ENCODE data around the gene HRH2. TPM values are rescaled to one million over a fixed set of nuclear protein-coding genes. Genes with fewer than 3 reads are reported as not detected.
"Not testable (repeated sequence)": the region's sequence is repeated elsewhere in the genome, so short reads cannot be mapped to it uniquely, and the experiment has no call there.

Gene HRH2
- total RNA-seq, 6 experiments from 2014 or later, result not detected

DNA sequence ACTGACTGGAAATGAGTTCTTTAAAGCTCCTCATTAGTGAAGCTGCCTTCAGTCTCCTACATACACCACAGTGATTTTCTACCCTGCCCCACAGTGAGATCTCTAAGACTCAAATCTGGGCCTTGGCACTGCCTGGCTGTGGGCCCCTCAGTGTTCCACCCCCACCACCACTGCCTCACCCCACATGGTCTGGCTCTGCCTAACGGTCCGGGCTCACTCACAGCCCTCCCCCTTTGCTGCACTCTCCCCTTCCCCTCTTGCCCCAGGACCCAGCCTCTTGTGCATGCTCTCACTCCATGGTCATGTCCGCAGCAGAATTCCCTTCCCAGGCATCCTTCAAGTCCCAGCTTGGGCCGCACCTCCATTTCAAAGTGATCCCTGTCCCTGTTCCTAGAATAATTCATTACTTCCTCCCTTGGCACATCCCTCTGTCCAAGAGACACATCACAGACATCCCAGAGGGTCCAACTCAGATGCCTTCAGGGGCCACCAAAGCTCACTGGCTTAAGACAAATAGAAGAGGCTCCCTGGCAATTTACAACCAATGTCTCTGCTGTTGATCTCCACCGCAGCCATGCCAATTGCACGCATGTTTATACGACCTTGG, 56.7 kb downstream of the HRH2 start:
- no peak overlapping the region for H3K27ac Mint-ChIP-seq
- H3K9me3 Mint-ChIP-seq, result peaks cover 41% of the 10 kb centered on the region
- no peaks in the 10 kb centered on the region for H3K4me1 Mint-ChIP-seq (ENCODE audit: low read depth)
- TF ChIP-seq, protein P1, sequence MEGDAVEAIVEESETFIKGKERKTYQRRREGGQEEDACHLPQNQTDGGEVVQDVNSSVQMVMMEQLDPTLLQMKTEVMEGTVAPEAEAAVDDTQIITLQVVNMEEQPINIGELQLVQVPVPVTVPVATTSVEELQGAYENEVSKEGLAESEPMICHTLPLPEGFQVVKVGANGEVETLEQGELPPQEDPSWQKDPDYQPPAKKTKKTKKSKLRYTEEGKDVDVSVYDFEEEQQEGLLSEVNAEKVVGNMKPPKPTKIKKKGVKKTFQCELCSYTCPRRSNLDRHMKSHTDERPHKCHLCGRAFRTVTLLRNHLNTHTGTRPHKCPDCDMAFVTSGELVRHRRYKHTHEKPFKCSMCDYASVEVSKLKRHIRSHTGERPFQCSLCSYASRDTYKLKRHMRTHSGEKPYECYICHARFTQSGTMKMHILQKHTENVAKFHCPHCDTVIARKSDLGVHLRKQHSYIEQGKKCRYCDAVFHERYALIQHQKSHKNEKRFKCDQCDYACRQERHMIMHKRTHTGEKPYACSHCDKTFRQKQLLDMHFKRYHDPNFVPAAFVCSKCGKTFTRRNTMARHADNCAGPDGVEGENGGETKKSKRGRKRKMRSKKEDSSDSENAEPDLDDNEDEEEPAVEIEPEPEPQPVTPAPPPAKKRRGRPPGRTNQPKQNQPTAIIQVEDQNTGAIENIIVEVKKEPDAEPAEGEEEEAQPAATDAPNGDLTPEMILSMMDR (IDR thresholded peaks at IDR 0.05), result no peak
- H3K27me3 Mint-ChIP-seq (ENCODE audit: insufficient read depth), result no peaks in the 10 kb centered on the region
- no peaks in the 10 kb centered on the region for H3K36me3 Mint-ChIP-seq (ENCODE audit: low read depth)
- no peak for DNase-seq
- no peak overlapping the region for H3K4me3 Mint-ChIP-seq

DNA sequence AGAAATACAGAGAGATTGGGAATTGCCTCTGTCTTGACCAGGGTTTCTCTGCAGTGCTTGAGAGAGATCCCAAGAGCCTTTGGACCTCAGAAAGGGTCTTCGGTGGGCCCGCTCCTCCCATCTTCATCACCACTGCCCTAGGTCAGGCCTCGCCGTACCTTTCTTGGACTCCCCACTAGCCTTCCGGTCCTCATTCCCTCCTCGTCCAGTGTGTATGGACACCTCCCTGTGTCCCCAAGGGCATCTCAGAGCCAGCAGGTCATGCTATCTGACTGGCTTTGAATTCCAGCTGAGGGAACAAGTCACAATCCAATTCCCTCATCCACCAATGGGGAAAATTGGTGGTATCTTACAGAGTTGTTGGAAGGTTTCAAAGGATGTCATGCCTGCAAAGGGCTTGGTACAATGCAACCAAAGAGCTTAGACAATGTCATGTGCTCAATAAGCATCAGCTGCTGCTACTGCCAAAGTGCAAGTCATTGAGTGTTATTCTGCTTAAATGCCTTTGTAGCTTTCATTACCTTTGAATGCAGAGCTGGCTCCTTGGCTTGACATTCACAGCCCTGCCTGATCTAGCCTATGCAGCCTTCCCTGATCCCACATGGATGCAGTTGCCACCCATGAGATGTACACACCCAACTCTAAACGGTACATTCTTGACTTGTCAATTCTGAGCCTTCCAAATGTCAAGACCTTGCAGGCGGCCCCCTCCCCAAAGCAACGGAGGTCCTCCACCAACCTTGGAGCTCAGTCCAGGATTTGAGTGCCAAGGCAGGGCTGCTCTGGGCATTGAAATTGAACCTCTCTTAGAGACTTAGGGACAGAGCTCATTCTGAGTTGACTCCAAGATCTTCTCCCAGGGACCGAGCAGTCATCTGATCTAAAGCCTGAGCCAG, 58.0 kb downstream of the HRH2 start:
- Mint-ChIP-seq H3K27ac (no peak overlapping the region), H3K27me3 (ENCODE audit: insufficient read depth) (no peaks in the 10 kb centered on the region), H3K4me3 (no peak overlapping the region), H3K4me1 (ENCODE audit: low read depth) (no peaks in the 10 kb centered on the region), H3K9me3 (peaks cover 36% of the 10 kb centered on the region), H3K36me3 (ENCODE audit: low read depth) (no peaks in the 10 kb centered on the region)
- TF ChIP-seq, protein P1 (IDR thresholded peaks at IDR 0.05), result no peak
- no peak for DNase-seq

DNA sequence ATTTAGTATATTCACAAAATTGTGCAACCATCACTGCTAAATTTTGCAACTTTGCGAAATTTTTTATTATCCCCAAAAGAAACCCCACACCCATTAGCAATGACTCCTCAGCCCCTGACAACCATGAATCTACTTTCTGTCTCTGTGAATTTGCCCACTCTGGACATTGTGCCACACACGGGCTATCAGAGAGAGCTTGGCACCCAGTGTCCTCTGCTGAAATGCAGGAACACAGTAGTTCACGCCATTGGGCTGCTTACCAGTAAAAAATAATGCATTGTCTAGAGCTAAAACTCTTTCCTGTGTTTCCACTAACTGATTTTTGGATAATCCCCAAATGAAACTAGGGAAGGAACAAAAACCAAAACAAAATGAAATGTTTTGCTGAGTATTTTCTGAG, 60.0 kb downstream of the HRH2 start:
- DNase-seq, result no peak
- Mint-ChIP-seq H3K27me3 (ENCODE audit: insufficient read depth) (no peaks in the 10 kb centered on the region), H3K27ac (no peak overlapping the region), H3K4me1 (ENCODE audit: low read depth) (no peaks in the 10 kb centered on the region), H3K9me3 (peaks cover 24% of the 10 kb centered on the region), H3K4me3 (no peak overlapping the region), H3K36me3 (ENCODE audit: low read depth) (no peaks in the 10 kb centered on the region)
- TF ChIP-seq, protein P1 (IDR thresholded peaks at IDR 0.05), result no peak

DNA sequence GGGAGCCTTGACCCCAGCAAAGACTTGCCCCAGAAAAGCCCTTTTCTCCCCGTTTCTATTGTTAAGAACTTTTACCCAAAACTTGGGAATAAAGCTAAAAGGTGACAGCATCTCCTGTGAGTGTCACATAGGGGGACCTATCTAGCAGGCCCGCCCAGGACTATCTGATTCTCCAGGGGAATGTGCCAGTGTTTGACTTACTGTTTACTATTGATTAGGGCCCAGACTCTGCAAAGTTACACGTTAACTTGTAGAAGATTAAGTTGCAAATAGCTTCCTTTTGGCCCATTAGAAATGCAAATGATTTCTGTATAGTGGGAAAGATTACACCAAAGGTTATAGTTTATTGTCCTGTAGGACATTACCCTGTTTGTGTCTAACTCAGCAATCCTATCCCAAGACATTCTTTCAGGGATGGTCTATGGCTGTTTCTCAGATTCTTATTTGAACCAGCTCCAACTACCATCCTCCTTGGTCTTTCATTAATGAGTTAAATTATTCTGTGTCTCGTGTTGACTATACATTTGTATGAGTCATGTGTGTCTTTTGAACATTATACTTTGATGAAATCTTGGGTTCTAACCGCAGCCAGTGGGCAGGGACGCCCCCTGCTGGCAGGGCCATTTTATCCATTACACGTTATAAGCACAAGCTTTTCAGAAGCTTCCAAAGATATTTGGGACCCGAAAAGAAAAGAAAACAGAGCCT, 60.7 kb downstream of the HRH2 start:
- H3K9me3 Mint-ChIP-seq, result peaks cover 24% of the 10 kb centered on the region
- DNase-seq, result no peak

DNA sequence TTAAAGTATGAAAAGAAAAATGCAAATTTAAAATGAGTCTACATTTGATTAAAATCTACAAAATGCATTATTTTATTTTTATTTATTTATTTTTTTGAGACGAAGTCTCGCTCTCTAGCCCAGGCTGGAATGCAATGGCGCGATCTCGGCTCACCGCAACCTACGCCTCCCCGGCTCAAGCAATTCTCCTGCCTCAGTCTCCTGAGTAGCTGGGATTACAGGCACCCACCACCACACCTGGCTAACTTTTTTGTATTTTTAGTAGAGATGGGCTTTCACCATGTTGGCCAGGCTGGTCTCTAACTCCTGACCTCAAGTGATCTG, 61.2 kb downstream of the HRH2 start:
- H3K4me1 Mint-ChIP-seq (ENCODE audit: low read depth); H3K27me3 Mint-ChIP-seq (ENCODE audit: insufficient read depth); H3K4me3 Mint-ChIP-seq; H3K27ac Mint-ChIP-seq; H3K36me3 Mint-ChIP-seq (ENCODE audit: low read depth); DNase-seq: not testable (repeated sequence)
- peaks cover 23% of the 10 kb centered on the region for H3K9me3 Mint-ChIP-seq

More for the DNA sequence above, 60.7 kb downstream of the HRH2 start:
- Mint-ChIP-seq H3K27me3 (ENCODE audit: insufficient read depth) (no peaks in the 10 kb centered on the region), H3K36me3 (ENCODE audit: low read depth) (no peaks in the 10 kb centered on the region), H3K4me1 (ENCODE audit: low read depth) (no peaks in the 10 kb centered on the region), H3K27ac (no peak overlapping the region), H3K4me3 (no peak overlapping the region)
- TF ChIP-seq, protein P1 (IDR thresholded peaks at IDR 0.05), result peak; percentile 85
